Hepatocyte (in vitro differentiated cells): Measurements from ENCODE around the gene ALX4.
A peak's percentile ranks its signal among the peaks of the same experiment; 100 is the strongest.

Experiments used
- EZH2phosphoT487 ChIP-seq: fragments of 200-600 bp; sonication (generic); IDR thresholded peaks from one replicate; pipeline ENCODE4 v1.6.1; 2018; ENCODE audit warnings: antibody characterized with exemption, mild to moderate bottlenecking, low read depth, moderate library complexity; ENCODE audit not compliant: unreplicated experiment, severe bottlenecking
- TF ChIP-seq, protein P1 (sequence below): fragments of 200-600 bp; sonication (generic); IDR thresholded peaks from 2 replicates; pipeline ENCODE4 v1.5.1; 2016; ENCODE audit warnings: antibody characterized with exemption, mild to moderate bottlenecking; ENCODE audit not compliant: poor library complexity

DNA sequence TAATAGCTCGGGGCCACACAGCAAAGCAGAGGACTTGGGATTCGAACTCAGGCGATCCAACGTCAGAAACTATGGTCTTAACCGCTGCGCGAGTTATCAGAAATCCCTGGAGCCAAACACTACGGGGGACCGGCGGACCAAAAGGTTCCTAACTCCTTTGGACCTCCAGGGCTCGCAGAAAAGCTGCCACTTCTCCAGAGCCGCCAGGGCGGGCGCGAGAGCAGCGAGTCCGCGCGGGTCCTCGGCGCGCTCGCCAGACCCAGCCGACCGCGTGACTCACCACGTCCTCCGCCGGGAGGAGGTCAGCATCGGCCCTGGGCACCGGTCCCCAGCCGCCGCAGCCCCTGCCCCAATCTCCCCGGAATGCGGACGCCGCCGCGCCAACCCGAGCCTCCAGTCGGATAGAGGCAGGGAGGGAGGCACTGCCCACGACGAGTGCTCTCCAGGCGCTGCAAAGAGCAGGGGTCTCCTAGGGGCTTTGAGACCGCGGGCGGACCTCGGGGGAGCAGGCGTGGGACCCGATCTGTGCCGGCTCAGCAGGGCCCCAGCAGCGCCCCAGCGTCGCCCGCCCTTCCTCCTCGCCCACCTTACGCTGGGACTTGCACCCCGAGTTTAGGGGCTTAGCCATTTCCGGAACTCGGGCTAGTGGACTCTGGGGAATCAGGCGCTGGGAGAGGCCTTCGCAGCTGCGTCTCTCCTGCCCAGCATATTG is 6.2 kb upstream of the ALX4 start:
- TF ChIP-seq EZH2phosphoT487 = no peak
- TF ChIP-seq, protein P1, sequence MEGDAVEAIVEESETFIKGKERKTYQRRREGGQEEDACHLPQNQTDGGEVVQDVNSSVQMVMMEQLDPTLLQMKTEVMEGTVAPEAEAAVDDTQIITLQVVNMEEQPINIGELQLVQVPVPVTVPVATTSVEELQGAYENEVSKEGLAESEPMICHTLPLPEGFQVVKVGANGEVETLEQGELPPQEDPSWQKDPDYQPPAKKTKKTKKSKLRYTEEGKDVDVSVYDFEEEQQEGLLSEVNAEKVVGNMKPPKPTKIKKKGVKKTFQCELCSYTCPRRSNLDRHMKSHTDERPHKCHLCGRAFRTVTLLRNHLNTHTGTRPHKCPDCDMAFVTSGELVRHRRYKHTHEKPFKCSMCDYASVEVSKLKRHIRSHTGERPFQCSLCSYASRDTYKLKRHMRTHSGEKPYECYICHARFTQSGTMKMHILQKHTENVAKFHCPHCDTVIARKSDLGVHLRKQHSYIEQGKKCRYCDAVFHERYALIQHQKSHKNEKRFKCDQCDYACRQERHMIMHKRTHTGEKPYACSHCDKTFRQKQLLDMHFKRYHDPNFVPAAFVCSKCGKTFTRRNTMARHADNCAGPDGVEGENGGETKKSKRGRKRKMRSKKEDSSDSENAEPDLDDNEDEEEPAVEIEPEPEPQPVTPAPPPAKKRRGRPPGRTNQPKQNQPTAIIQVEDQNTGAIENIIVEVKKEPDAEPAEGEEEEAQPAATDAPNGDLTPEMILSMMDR = peak; percentile 6
